ENCODE data around the gene KIF3A.

The KIF3A gene

GRCh38 chr5:132669455-132669820, 67.9 kb downstream of the KIF3A start:
- Histone ChIP-seq H3K27me3 (ENCODE audit: control insufficient read depth in 1 of 2, insufficient read depth in 2 of 2, low read length in 2 of 2) (no peaks in the 10 kb centered on the region), H3K27ac (ENCODE audit: low read depth, low read length) (no peak overlapping the region), H3K4me3 (ENCODE audit: low read depth in 1 of 2, low read length in 2 of 2) (no peak overlapping the region), H3K36me3 (ENCODE audit: control insufficient read depth in 1 of 2, insufficient read depth in 2 of 2, low read length in 2 of 2) (no peaks in the 10 kb centered on the region), H3K9me3 (ENCODE audit: control insufficient read depth in 1 of 2, low read length in 2 of 2) (no peaks in the 10 kb centered on the region), H3K9ac (ENCODE audit: low read depth in 1 of 2, low read length in 2 of 2) (no peak overlapping the region), H3K4me1 (ENCODE audit: control insufficient read depth in 1 of 2, insufficient read depth in 2 of 2, low read length in 2 of 2) (peaks cover 26 to 27% of the 10 kb centered on the region in 2 donors)

DNA sequence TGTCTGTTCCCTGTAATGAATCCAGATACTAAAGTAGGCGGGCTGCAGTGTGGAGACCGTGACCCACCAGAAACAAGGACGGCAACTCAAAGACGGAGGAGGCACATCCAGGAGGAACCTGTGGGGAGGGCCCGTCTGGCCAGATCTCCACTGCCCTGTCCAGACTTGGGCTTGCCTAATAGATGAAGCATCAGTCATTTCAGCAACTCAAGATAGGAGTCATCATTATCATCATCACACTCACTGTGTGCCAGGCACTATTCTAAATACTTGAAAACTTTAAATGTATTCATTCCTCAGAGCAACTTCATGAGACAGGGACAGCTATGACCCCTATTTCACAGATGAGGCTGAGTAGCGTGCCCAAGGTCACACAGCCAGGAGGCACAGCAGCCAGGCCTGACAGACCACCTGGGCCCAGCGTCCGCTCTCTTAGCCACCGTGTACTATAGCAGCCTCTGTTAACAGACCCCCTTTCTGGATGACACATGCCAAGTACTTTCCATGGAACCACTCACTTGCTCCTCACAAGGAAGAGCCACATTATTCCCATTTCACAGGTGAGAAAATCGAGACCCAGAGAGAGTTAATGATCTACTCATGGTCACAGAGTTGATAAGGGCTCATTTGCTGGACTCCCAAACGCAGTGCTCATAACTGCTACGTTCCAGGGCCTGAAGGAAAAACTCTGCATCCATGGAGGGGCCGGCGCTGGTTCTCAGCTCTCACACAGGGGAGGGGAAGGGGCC, 68.5 kb downstream of the KIF3A start:
- H3K27ac ChIP-seq (ENCODE audit: low read depth, low read length), result no peak overlapping the region
- H3K27me3 ChIP-seq (ENCODE audit: control insufficient read depth in 1 of 2, insufficient read depth in 2 of 2, low read length in 2 of 2), result no peaks in the 10 kb centered on the region
- H3K9me3 ChIP-seq (ENCODE audit: control insufficient read depth in 1 of 2, low read length in 2 of 2), result no peaks in the 10 kb centered on the region
- no peaks in the 10 kb centered on the region for H3K36me3 ChIP-seq (ENCODE audit: control insufficient read depth in 1 of 2, insufficient read depth in 2 of 2, low read length in 2 of 2)
- H3K4me1 ChIP-seq (ENCODE audit: control insufficient read depth in 1 of 2, insufficient read depth in 2 of 2, low read length in 2 of 2), result peaks cover 26 to 29% of the 10 kb centered on the region in 2 donors
- H3K9ac ChIP-seq (ENCODE audit: low read depth in 1 of 2, low read length in 2 of 2), result no peak overlapping the region
- H3K4me3 ChIP-seq (ENCODE audit: low read depth in 1 of 2, low read length in 2 of 2), result no peak overlapping the region

DNA sequence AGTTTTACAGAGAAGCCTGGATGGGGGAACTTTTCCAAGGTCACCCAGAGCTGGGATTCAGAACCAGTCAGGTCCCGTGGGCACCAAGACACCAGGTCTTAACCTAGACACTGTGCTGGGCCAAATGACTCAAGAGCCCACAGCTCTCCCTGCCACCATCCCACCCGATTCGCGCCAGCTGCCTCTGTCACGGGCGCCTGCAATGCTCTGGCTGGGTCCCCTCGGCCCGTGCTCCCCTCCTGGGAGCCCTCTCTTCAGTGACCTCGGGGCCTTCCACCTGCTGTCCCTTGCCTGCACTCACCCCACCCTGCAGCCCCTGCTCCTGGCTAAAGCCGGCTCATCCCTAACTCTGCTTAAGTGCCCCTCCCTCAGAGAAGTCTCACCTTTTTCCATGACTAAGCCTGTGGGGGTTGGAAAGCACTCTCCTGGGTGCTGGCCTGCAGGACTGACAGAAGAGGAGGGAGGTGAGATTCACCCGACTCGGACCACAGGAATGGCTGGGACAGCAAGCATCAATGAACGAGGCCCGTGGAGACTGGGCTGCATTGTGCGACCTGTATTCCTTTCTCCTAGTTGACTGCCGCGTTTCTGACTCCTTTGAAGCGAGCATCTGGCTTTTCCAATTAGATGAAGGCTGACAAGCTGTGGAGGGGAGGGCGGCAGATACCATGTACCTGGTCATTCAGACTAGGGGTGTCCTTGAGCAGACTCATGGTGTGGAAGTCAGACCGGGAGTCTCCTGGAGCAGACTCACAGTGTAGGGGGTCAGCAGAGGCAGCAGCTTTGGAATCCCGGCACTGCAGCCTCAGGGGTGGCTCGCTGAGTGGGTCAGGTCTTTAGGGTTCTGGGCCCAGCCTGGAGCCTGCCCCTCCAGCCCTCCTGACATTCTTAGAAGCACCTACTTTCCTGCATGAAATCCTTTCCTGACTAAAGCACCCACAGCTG, 69.3 kb downstream of the KIF3A start:
- Histone ChIP-seq H3K9me3 (ENCODE audit: control insufficient read depth in 1 of 2, low read length in 2 of 2) (no peaks in the 10 kb centered on the region), H3K9ac (ENCODE audit: low read depth in 1 of 2, low read length in 2 of 2) (no peak overlapping the region), H3K4me3 (ENCODE audit: low read depth in 1 of 2, low read length in 2 of 2) (no peak overlapping the region)

DNA sequence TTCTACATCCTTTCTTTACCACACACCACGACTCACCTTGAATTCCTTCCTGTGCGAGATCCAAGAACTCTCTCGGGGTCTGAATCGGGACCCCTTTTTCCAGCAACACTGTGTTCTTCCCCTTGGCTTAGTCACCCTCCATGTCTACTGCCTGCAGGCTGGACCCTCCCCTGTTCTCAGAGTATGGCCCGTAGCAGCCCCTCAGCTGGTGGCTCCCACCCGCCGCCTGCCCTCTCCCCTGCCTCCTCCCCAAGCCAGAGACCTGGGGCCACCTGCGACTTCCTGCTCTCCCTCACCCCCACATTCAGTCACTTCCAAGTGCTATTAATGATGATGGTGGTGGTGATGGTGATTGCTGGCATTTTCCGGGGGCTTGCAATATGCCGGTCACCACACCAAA, 70.0 kb downstream of the KIF3A start:
- H3K4me1 ChIP-seq (ENCODE audit: control insufficient read depth in 1 of 2, insufficient read depth in 2 of 2, low read length in 2 of 2), result peaks cover 34 to 36% of the 10 kb centered on the region in 2 donors
- no peaks in the 10 kb centered on the region for H3K36me3 ChIP-seq (ENCODE audit: control insufficient read depth in 1 of 2, insufficient read depth in 2 of 2, low read length in 2 of 2)
- H3K27me3 ChIP-seq (ENCODE audit: control insufficient read depth in 1 of 2, insufficient read depth in 2 of 2, low read length in 2 of 2), result no peaks in the 10 kb centered on the region
- H3K9ac ChIP-seq (ENCODE audit: low read depth in 1 of 2, low read length in 2 of 2), result no peak overlapping the region
- H3K9me3 ChIP-seq (ENCODE audit: control insufficient read depth in 1 of 2, low read length in 2 of 2), result no peaks in the 10 kb centered on the region
- no peak overlapping the region for H3K27ac ChIP-seq (ENCODE audit: low read depth, low read length)
- H3K4me3 ChIP-seq (ENCODE audit: low read depth in 1 of 2, low read length in 2 of 2), result no peak overlapping the region

More for the DNA sequence above, 69.3 kb downstream of the KIF3A start:
- no peaks in the 10 kb centered on the region for H3K27me3 ChIP-seq (ENCODE audit: control insufficient read depth in 1 of 2, insufficient read depth in 2 of 2, low read length in 2 of 2)
- peaks cover 31 to 32% of the 10 kb centered on the region in 2 donors for H3K4me1 ChIP-seq (ENCODE audit: control insufficient read depth in 1 of 2, insufficient read depth in 2 of 2, low read length in 2 of 2)
- no peak overlapping the region for H3K27ac ChIP-seq (ENCODE audit: low read depth, low read length)
- H3K36me3 ChIP-seq (ENCODE audit: control insufficient read depth in 1 of 2, insufficient read depth in 2 of 2, low read length in 2 of 2), result no peaks in the 10 kb centered on the region

- Histone ChIP-seq H3K27ac (ENCODE audit: low read depth, low read length) (no peak overlapping the region), H3K9ac (ENCODE audit: low read depth in 1 of 2, low read length in 2 of 2) (no peak overlapping the region), H3K27me3 (ENCODE audit: control insufficient read depth in 1 of 2, insufficient read depth in 2 of 2, low read length in 2 of 2) (no peaks in the 10 kb centered on the region), H3K9me3 (ENCODE audit: control insufficient read depth in 1 of 2, low read length in 2 of 2) (no peaks in the 10 kb centered on the region), H3K36me3 (ENCODE audit: control insufficient read depth in 1 of 2, insufficient read depth in 2 of 2, low read length in 2 of 2) (no peaks in the 10 kb centered on the region), H3K4me3 (ENCODE audit: low read depth in 1 of 2, low read length in 2 of 2) (no peak overlapping the region), H3K4me1 (ENCODE audit: control insufficient read depth in 1 of 2, insufficient read depth in 2 of 2, low read length in 2 of 2) (peaks cover 34 to 36% of the 10 kb centered on the region in 2 donors)
These were observed 70.8 kb downstream of the KIF3A start for GRCh38 chr5:132666310-132667123.

GRCh38 chr5:132665574-132666080, 71.7 kb downstream of the KIF3A start:
- H3K36me3 ChIP-seq (ENCODE audit: control insufficient read depth in 1 of 2, insufficient read depth in 2 of 2, low read length in 2 of 2), result no peaks in the 10 kb centered on the region
- H3K9ac ChIP-seq (ENCODE audit: low read depth in 1 of 2, low read length in 2 of 2), result no peak overlapping the region
- no peaks in the 10 kb centered on the region for H3K9me3 ChIP-seq (ENCODE audit: control insufficient read depth in 1 of 2, low read length in 2 of 2)
- no peak overlapping the region for H3K27ac ChIP-seq (ENCODE audit: low read depth, low read length)
- no peaks in the 10 kb centered on the region for H3K27me3 ChIP-seq (ENCODE audit: control insufficient read depth in 1 of 2, insufficient read depth in 2 of 2, low read length in 2 of 2)
- peaks cover 34 to 36% of the 10 kb centered on the region in 2 donors for H3K4me1 ChIP-seq (ENCODE audit: control insufficient read depth in 1 of 2, insufficient read depth in 2 of 2, low read length in 2 of 2)
- no peak overlapping the region for H3K4me3 ChIP-seq (ENCODE audit: low read depth in 1 of 2, low read length in 2 of 2)

GRCh38 chr5:132664696-132665209, 72.6 kb downstream of the KIF3A start:
- Histone ChIP-seq H3K36me3 (ENCODE audit: control insufficient read depth in 1 of 2, insufficient read depth in 2 of 2, low read length in 2 of 2) (no peaks in the 10 kb centered on the region), H3K9me3 (ENCODE audit: control insufficient read depth in 1 of 2, low read length in 2 of 2) (no peaks in the 10 kb centered on the region)

DNA sequence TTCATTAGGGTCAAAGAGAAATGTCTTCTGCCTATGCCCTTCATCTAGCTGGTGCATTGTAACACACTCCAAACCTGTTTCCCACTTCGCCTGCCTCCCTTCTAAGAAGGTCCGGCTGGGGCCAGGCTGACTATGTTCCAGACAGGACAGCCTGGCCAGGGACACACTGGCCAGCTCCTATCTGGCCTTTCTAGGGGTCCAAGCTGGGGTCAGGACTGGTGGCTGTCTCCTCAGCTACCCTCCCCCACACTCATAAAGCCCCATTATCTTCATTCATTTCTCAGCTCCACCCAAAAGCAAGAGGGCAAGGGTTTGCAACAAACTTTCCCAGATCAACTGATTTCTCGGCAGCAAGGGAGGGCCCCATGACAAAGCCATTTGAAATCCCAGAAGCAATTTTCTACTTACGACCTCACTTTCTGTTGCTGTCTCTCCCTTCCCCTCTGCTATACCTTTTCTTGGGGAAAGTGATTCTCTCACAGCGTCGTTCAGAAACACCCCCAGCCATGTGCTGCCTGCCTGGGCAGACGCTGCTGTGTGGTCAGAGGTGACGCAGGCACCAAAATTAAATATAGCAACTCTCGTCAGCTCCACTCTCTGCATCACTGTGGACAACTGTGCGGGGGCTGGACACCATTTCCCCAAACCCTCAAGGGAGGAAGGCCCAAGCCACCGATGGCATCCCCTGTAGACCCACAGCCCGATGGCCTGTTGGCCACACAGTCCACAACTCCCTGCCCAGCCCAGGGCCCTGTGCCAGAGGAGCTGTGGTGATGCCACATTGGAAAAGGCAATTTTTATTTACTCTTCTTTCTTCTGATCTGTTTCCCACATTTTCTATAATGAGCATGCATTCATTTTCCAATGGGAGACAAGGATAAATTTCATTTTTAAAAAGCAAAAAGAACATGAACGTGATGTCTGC, 73.3 kb downstream of the KIF3A start:
- Histone ChIP-seq H3K9ac (ENCODE audit: low read depth in 1 of 2, low read length in 2 of 2) (no peak overlapping the region), H3K4me1 (ENCODE audit: control insufficient read depth in 1 of 2, insufficient read depth in 2 of 2, low read length in 2 of 2) (peaks cover 27 to 36% of the 10 kb centered on the region in 2 donors), H3K9me3 (ENCODE audit: control insufficient read depth in 1 of 2, low read length in 2 of 2) (no peaks in the 10 kb centered on the region), H3K27me3 (ENCODE audit: control insufficient read depth in 1 of 2, insufficient read depth in 2 of 2, low read length in 2 of 2) (no peaks in the 10 kb centered on the region), H3K36me3 (ENCODE audit: control insufficient read depth in 1 of 2, insufficient read depth in 2 of 2, low read length in 2 of 2) (no peaks in the 10 kb centered on the region), H3K4me3 (ENCODE audit: low read depth in 1 of 2, low read length in 2 of 2) (no peak overlapping the region), H3K27ac (ENCODE audit: low read depth, low read length) (no peak overlapping the region)

More at GRCh38 chr5:132664696-132665209, 72.6 kb downstream of the KIF3A start:
- no peak overlapping the region for H3K4me3 ChIP-seq (ENCODE audit: low read depth in 1 of 2, low read length in 2 of 2)
- H3K27ac ChIP-seq (ENCODE audit: low read depth, low read length), result no peak overlapping the region
- H3K4me1 ChIP-seq (ENCODE audit: control insufficient read depth in 1 of 2, insufficient read depth in 2 of 2, low read length in 2 of 2), result peaks cover 33 to 36% of the 10 kb centered on the region in 2 donors
- no peak overlapping the region for H3K9ac ChIP-seq (ENCODE audit: low read depth in 1 of 2, low read length in 2 of 2)
- no peaks in the 10 kb centered on the region for H3K27me3 ChIP-seq (ENCODE audit: control insufficient read depth in 1 of 2, insufficient read depth in 2 of 2, low read length in 2 of 2)
